ENCODE results near the gene MRPL22. TPM values are rescaled to one million over a fixed set of nuclear protein-coding genes. Genes with fewer than 3 reads are reported as not detected.
"Not testable (repeated sequence)": the region's sequence is repeated elsewhere in the genome, so short reads cannot be mapped to it uniquely, and the experiment has no call there.

MRPL22 gene
- polyA plus RNA-seq, 3 donors: 11.6 to 66.1 (median 56.7) TPM

- Mint-ChIP-seq H3K4me3 (no peak overlapping the region), H3K9me3 (peaks cover 0 to 4% (median 0%) of the 10 kb centered on the region in 7 donors), H3K4me1 (no peaks in the 10 kb centered on the region), H3K27ac (no peak overlapping the region), H3K36me3 (no peaks in the 10 kb centered on the region), H3K27me3 (ENCODE audit: low read depth in 3 of 3) (peaks cover 4 to 8% (median 7%) of the 10 kb centered on the region in 3 donors)
- DNase-seq: peak in 1 of 3 donors; percentile 5
- no peaks in the 10 kb centered on the region for H4K20me1 ChIP-seq (ENCODE audit: insufficient read depth, low read length)
- no peaks in the 10 kb centered on the region for H3K36me3 ChIP-seq (replicated peaks in 1 of 2; ENCODE audit: control insufficient read depth in 1 of 2, insufficient read depth in 2 of 2, low read length in 2 of 2)
- H3K27me3 ChIP-seq (ENCODE audit: control insufficient read depth in 2 of 2, insufficient read depth in 2 of 2, low read length in 2 of 2): no peaks in the 10 kb centered on the region
- TF ChIP-seq, protein P1, sequence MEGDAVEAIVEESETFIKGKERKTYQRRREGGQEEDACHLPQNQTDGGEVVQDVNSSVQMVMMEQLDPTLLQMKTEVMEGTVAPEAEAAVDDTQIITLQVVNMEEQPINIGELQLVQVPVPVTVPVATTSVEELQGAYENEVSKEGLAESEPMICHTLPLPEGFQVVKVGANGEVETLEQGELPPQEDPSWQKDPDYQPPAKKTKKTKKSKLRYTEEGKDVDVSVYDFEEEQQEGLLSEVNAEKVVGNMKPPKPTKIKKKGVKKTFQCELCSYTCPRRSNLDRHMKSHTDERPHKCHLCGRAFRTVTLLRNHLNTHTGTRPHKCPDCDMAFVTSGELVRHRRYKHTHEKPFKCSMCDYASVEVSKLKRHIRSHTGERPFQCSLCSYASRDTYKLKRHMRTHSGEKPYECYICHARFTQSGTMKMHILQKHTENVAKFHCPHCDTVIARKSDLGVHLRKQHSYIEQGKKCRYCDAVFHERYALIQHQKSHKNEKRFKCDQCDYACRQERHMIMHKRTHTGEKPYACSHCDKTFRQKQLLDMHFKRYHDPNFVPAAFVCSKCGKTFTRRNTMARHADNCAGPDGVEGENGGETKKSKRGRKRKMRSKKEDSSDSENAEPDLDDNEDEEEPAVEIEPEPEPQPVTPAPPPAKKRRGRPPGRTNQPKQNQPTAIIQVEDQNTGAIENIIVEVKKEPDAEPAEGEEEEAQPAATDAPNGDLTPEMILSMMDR (IDR thresholded peaks at IDR 0.05): no peak
- H3K4me1 ChIP-seq (ENCODE audit: control insufficient read depth in 1 of 2, insufficient read depth in 2 of 2, low read length in 2 of 2): no peaks in the 10 kb centered on the region
- H3K9me3 ChIP-seq (replicated peaks in 1 of 2; ENCODE audit: control insufficient read depth in 1 of 2, insufficient read depth in 1 of 2, low read length in 2 of 2): no peaks in the 10 kb centered on the region
- H3K4me3 ChIP-seq (replicated peaks in 1 of 3; ENCODE audit: low read depth in 2 of 3, low read length in 3 of 3): no peak overlapping the region
- no peak overlapping the region for H3K27ac ChIP-seq (ENCODE audit: low read depth in 1 of 2, low read length in 2 of 2)
- 82% methylated on average over 11 of the region's 11 CpGs for WGBS (ENCODE audit: insufficient coverage)
- H2AFZ ChIP-seq (ENCODE audit: insufficient read depth, low read depth, low read length, poor library complexity, severe bottlenecking): no peak overlapping the region
- no peak overlapping the region for H3K4me2 ChIP-seq (replicated peaks; ENCODE audit: extremely low read depth, low read length, poor library complexity, severe bottlenecking)
- H3K79me2 ChIP-seq (ENCODE audit: insufficient read depth, low read length): no peaks in the 10 kb centered on the region
- H3K9ac ChIP-seq (ENCODE audit: insufficient read depth, low read length, poor library complexity, severe bottlenecking): no peak overlapping the region
- intact Hi-C loops (cut with micrococcal nuclease): no loop called here
Measured at GRCh38 chr5:155004138-155004744, 63.4 kb downstream of the MRPL22 start.

- H3K4me1 ChIP-seq (ENCODE audit: control insufficient read depth in 1 of 2, insufficient read depth in 2 of 2, low read length in 2 of 2); H3K4me3 Mint-ChIP-seq; H3K27me3 ChIP-seq (ENCODE audit: control insufficient read depth in 2 of 2, insufficient read depth in 2 of 2, low read length in 2 of 2); H3K9me3 ChIP-seq (replicated peaks in 1 of 2; ENCODE audit: control insufficient read depth in 1 of 2, insufficient read depth in 1 of 2, low read length in 2 of 2); H3K9ac ChIP-seq (ENCODE audit: insufficient read depth, low read length, poor library complexity, severe bottlenecking); H3K79me2 ChIP-seq (ENCODE audit: insufficient read depth, low read length); H3K9me3 Mint-ChIP-seq; H3K4me1 Mint-ChIP-seq; H3K4me3 ChIP-seq (replicated peaks in 1 of 3; ENCODE audit: low read depth in 2 of 3, low read length in 3 of 3); DNase-seq; intact Hi-C loops (cut with micrococcal nuclease); H3K27ac ChIP-seq (ENCODE audit: low read depth in 1 of 2, low read length in 2 of 2); H2AFZ ChIP-seq (ENCODE audit: insufficient read depth, low read depth, low read length, poor library complexity, severe bottlenecking); H3K27ac Mint-ChIP-seq; H3K36me3 Mint-ChIP-seq; H3K4me2 ChIP-seq (replicated peaks; ENCODE audit: extremely low read depth, low read length, poor library complexity, severe bottlenecking); H4K20me1 ChIP-seq (ENCODE audit: insufficient read depth, low read length); H3K36me3 ChIP-seq (replicated peaks in 1 of 2; ENCODE audit: control insufficient read depth in 1 of 2, insufficient read depth in 2 of 2, low read length in 2 of 2): not testable (repeated sequence)
- no CpG with 5 or more reads among the region's 1 CpG for WGBS (ENCODE audit: insufficient coverage)
- H3K27me3 Mint-ChIP-seq (ENCODE audit: low read depth in 3 of 3): peaks cover 2 to 10% (median 4%) of the 10 kb centered on the region in 3 donors
Measured at GRCh38 chr5:155006265-155006664, 65.4 kb downstream of the MRPL22 start.
